GM19395 (cell line): ENCODE data around the gene MAML2.

Source experiments
- ATAC-seq: cut with Tn5 transposase; IDR thresholded peaks from one replicate; pipeline ENCODE4 v1.9.1; 2021; ENCODE audit warnings: mild to moderate bottlenecking, moderate library complexity; ENCODE audit not compliant: unreplicated experiment

MAML2 gene

DNA sequence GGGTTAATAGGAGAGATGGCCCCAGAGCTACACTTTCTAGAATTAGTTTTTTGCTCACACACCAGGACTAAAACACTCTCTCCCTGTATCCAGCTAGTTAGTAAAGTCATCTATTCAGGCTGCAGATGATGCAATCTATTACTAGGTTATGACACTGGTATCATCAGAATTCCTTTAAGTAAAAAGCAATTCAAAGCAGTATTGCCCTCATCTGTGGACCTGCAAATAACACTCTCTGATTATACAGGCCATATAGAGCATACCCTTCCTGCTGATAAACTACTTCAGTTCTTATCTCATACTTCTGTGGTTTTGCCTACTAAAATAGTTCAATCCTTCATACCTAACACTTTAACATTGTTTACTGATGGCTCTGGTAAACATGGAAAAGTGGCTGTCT lies 405.6 kb downstream of the MAML2 start:
- no peak for ATAC-seq

DNA sequence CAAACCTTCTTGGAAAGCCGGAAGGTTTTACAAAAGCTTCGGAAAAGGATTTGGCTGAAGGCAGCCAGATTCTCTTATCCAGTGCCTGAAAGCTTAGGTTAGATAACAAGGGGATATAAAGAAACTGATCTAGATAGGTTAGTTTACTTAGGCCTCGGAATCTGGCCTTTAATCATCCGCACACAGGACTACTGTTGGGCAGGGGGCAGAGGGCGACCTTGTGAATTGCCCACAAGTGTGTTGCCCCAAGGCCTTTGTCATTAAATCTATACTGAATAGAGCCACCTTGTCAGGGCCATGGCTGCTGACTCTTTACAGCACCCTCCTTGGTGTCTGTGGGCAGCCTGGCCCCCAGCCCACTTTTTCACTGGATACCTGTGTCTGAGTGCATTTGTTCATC lies 409.4 kb downstream of the MAML2 start:
- ATAC-seq: no peak

DNA sequence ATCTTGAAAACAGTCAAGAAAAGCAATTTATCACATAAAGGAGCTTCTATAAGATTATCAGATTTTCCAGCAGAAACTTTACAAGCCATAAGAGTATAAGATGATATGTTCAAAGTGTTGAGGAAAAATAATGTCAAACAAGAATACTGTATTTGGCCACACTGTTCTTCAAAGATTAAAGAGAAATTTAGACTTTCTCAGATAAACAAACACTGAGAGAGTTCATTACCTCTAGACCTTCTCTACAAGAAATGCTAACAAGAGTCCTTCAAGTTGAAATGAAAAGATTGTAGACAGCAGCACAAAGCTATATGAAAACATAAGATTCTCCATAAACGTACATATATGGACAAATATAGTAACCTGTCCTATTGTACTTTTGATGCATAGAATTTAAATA lies 411.1 kb downstream of the MAML2 start:
- no peak for ATAC-seq

DNA sequence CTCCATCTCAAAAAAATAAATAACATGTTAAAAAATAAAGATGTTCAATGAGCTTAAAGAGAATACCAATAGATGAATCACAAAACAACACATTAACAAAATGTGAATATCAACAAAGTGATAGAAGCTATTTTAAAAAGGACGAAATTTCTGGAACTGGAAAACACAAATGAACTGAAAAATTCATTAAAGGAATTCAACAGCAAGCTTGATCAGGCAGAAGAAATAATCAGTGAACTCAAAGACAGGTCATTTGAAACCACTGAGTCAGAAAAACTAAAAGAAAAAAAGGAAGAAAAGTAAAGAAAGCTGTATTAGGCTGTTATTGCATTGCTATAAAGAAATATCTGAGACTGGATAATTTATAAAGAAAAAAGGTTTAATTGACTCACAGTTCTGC lies 412.0 kb downstream of the MAML2 start:
- ATAC-seq: no peak

DNA sequence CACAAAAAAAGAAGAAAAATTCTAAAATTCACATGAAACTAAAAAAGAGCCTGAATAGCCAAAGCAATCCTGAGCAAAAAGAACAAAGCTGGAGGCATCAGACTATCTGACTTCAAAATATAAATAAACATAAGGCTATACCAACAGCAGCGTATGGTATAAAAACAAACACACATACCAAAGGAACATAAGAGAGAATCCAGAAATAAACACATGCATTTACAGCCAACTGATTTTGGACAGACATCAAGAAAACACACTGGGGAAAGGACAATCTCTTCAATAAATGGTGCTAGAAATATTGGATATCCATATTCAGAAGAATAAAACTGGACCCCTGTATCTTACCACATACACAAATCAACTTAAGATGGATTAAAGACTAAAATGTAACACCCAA lies 416.3 kb downstream of the MAML2 start:
- no peak for ATAC-seq
